ENCODE results near the gene COL27A1. TPM values are rescaled to one million over a fixed set of nuclear protein-coding genes. Genes with fewer than 3 reads are reported as not detected.

Gene COL27A1
- total and polyA plus RNA-seq, 9 of the 15 experiments (the other 6 are each of a cell fraction or from before 2014, with no cell fraction given), result 0.07 TPM; not detected in 8

DNA sequence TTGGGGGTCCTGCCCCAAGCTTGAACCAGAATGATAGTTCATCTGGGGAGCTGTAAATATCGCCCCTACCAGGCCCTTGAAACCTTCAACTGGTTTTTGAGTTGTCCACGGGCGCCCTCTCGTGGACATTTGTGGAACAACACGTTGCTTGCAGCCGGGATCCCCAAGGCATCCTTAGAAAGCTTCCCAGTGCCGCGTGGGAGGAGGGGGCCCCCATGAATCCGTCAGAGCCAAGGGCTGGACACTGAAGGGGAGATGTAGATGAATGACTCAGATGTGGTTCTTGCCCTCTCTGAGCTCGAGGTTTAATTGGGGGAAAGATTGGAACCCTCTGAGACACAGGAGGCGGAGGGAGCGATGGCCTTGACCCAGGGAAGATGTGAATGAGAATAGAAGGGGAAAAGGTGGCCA is 135.7 kb downstream of the COL27A1 start:
- no peaks in the 10 kb centered on the region for H3K79me2 ChIP-seq (ENCODE audit: control insufficient read depth, insufficient read depth, low read length)
- no peak overlapping the region for H3K4me3 ChIP-seq
- H3K27me3 ChIP-seq (ENCODE audit: control insufficient read depth in 2 of 2, insufficient read depth in 2 of 2, low read length in 2 of 2), result peaks cover 0 to 26% of the 10 kb centered on the region in 2 experiments; a peak in 2 of 5 replicates
- intact Hi-C loops (cut with micrococcal nuclease) (loop anchor here (1.0 to 5.0 kb wide), 4 partner anchors 136 to 554 kb away; partner anchors contain the start of gene COL27A1), in situ Hi-C loops (cut with MboI) (no loop called here)
- no peak overlapping the region for H3K27ac ChIP-seq (ENCODE audit: extremely low read depth, low read depth, low read length)
- no peak overlapping the region for H3K9ac ChIP-seq (ENCODE audit: insufficient read depth in 1 of 2, low read depth in 2 of 2, low read length in 2 of 2)
- ChIA-PET CTCF (ENCODE audit: low intra/inter-chr PET ratio) (interaction anchor here (0.7 to 1.5 kb wide), 6 partner anchors 21 to 183 kb away, joined by 3 to 13 read pairs (median 7); partner anchors contain the start of gene COL27A1), POLR2A (interaction anchor here (1.1 to 1.7 kb wide), 3 partner anchors 17 to 209 kb away, joined by 3 to 6 read pairs (median 4); no protein-coding TSS in a partner anchor)
- peaks cover 6% of the 10 kb centered on the region; the same call in 1 of the 2 replicates for H4K20me1 ChIP-seq (replicated peaks; ENCODE audit: control insufficient read depth, insufficient read depth, low read length)
- DNase-seq (ENCODE audit: extremely low read depth in 1 of 4, low spot score in 3 of 4) (peak; percentile 63 to 81 (median 78)), ATAC-seq (peak; percentile 87), FAIRE-seq (peak; percentile 91)
- H3K9me1 ChIP-seq (ENCODE audit: control insufficient read depth, insufficient read depth, low read length), result no peaks in the 10 kb centered on the region
- no peaks in the 10 kb centered on the region; a peak in 1 of 5 replicates for H3K4me1 ChIP-seq (replicated peaks in 1 of 2; ENCODE audit: control insufficient read depth in 2 of 2, insufficient read depth in 2 of 2, low read length in 2 of 2)
- no peaks in the 10 kb centered on the region for H3K36me3 ChIP-seq (ENCODE audit: control insufficient read depth, insufficient read depth, low read length)
- H2AFZ ChIP-seq (ENCODE audit: low read depth, low read length), result no peak overlapping the region
- WGBS (ENCODE audit: insufficient coverage, low coverage, missing lambda C conversion rate), result 18% methylated on average over 12 of the region's 12 CpGs
- BruUV-seq (replicated peaks), result no TSS peak
- H3K9me3 ChIP-seq (replicated peaks; ENCODE audit: control insufficient read depth, insufficient read depth, low read depth, low read length), result 0 out of 2 replicates have a peak, but pooled peaks cover 2% of the 10 kb centered on the region
- no peak overlapping the region for H3K4me2 ChIP-seq (ENCODE audit: insufficient read depth, low read length)
- TF ChIP-seq NCOA4 (IDR thresholded peaks at IDR 0.05; ENCODE audit: partially characterized antibody), result no peak
- 0 out of 2 replicates have a peak, but pooled peaks have one; percentile 25 for TF ChIP-seq KLF16 (IDR thresholded peaks at IDR 0.05)
- peak; percentile 50; the same call in 1 of the 2 replicates for TF ChIP-seq EGR1 (conservative IDR thresholded peaks at IDR 0.05)
- no peak for TF ChIP-seq ZNF316 (IDR thresholded peaks at IDR 0.05)
- TF ChIP-seq ARID2 (IDR thresholded peaks at IDR 0.05), result peak; percentile 63; the same call in 1 of the 2 replicates
- peak; percentile 86 to 89 (median 89) for TF ChIP-seq CTCF (IDR thresholded peaks at IDR 0.05 in 2 of 3, conservative IDR thresholded peaks at IDR 0.05 in 1 of 3; ENCODE audit: insufficient read depth in 2 of 3, low read depth in 1 of 3, low read length in 3 of 3)
- peak; percentile 93 for TF ChIP-seq SMC3 (conservative IDR thresholded peaks at IDR 0.05; ENCODE audit: insufficient read depth, low read depth, low read length)
- peak; percentile 27; the same call in 1 of the 2 replicates for TF ChIP-seq STAG1 (CRISPR knock-in tag; IDR thresholded peaks at IDR 0.05; ENCODE audit: borderline replicate concordance)
- TF ChIP-seq SAFB2 (IDR thresholded peaks at IDR 0.05; ENCODE audit: borderline replicate concordance, low read depth, low read length, severe bottlenecking), result no peak
- peak; percentile 78 for TF ChIP-seq REST (IDR thresholded peaks at IDR 0.05; ENCODE audit: borderline replicate concordance)
- TF ChIP-seq REST (CRISPR knock-in tag; IDR thresholded peaks at IDR 0.05; ENCODE audit: low read depth), result no peak
- TF ChIP-seq ILF3 (IDR thresholded peaks at IDR 0.05; ENCODE audit: borderline replicate concordance), result no peak

All from K562 (cell line).